ENCODE measurements around the gene TOP1. TPM values are rescaled to one million over a fixed set of nuclear protein-coding genes. Genes with fewer than 3 reads are reported as not detected.

Gene TOP1
- polyA plus RNA-seq, 3 donors = 6.9 to 11.5 (median 11.5) TPM

DNA sequence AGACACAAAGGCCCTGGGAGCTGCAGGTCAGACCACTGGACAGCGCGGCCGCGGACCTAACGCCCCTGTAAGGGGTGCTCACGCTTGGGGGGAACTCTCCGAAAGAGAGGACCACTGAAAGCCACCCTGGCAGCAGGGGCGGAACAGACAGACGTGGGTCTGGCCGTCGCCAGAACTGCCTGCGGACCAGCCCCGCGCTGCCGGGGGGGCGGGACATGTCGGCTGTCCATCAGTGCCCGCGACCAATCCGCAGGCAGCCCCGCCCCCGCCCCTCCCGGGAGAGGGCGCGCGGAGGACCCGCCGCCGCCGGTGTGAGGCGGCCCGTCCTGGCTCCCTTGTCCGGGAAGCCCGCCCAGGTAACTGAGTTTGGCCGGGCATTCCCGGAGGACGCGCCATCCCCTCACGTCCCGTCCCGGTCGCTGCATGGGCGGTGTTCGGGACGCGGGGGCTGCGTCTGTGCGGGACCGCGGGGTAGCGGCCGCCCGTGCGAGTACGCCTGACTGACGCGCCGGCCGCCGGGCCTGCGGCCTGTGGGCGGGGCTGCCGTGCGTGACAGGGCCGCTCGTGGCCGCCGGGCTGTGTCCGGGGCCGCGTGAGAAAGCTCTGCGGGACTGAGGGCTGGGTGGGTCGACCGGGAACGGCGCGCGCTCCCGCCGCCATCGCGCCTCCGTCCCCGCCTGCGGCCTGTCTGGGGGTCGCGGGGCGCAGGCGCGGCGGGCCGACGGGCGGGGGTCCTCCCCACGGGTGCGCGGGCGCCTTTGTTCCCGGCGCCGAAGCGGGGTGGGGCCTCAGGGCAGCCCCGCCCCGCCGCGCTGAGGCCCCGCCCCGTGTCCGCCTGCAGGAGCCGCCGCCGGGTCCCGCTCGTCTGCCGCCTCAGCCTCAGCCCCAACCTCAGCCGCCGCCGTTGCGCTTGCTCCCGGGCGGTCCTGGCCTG, 108.3 kb downstream of the TOP1 start, which contains the start of gene PLCG1:
Gene PLCG1, plus strand, starts transcription at position 864 of the 934 bp plus-strand sequence. CDS start 99 bp downstream, outside the sequence.
- Mint-ChIP-seq H3K4me1 (peaks cover 6% of the 10 kb centered on the region), H3K4me3 (peak within 1 kb of the TSS; percentile 89), H3K27ac (peak within 1 kb of the TSS in 2 of 7 donors; percentile 69 to 85), H3K27me3 (ENCODE audit: low read depth in 3 of 3) (peaks cover 37 to 51% (median 46%) of the 10 kb centered on the region in 3 donors), H3K9me3 (peaks cover 0 to 4% (median 2%) of the 10 kb centered on the region in 7 donors), H3K36me3 (peaks cover 0 to 8% of the 10 kb centered on the region in 2 donors)
- Histone ChIP-seq H3K4me3 (replicated peaks in 1 of 3; ENCODE audit: low read depth in 2 of 3, low read length in 3 of 3) (peak within 1 kb of the TSS; percentile 58 to 80 (median 75)), H3K79me2 (ENCODE audit: insufficient read depth, low read length) (no peaks in the 10 kb centered on the region), H3K27me3 (ENCODE audit: control insufficient read depth in 2 of 2, insufficient read depth in 2 of 2, low read length in 2 of 2) (peaks cover 19 to 39% of the 10 kb centered on the region in 2 donors), H3K4me1 (ENCODE audit: control insufficient read depth in 1 of 2, insufficient read depth in 2 of 2, low read length in 2 of 2) (peaks cover 14 to 17% of the 10 kb centered on the region in 2 donors), H4K20me1 (ENCODE audit: insufficient read depth, low read length) (no peaks in the 10 kb centered on the region), H3K9me3 (replicated peaks in 1 of 2; ENCODE audit: control insufficient read depth in 1 of 2, insufficient read depth in 1 of 2, low read length in 2 of 2) (no peaks in the 10 kb centered on the region), H3K36me3 (replicated peaks in 1 of 2; ENCODE audit: control insufficient read depth in 1 of 2, insufficient read depth in 2 of 2, low read length in 2 of 2) (no peaks in the 10 kb centered on the region), H3K4me2 (replicated peaks; ENCODE audit: extremely low read depth, low read length, poor library complexity, severe bottlenecking) (peak within 1 kb of the TSS; percentile 70), H3K9ac (ENCODE audit: insufficient read depth, low read length, poor library complexity, severe bottlenecking) (peak within 1 kb of the TSS; percentile 79), H2AFZ (ENCODE audit: insufficient read depth, low read depth, low read length, poor library complexity, severe bottlenecking) (peak within 1 kb of the TSS; percentile 82), H3K27ac (ENCODE audit: low read depth in 1 of 2, low read length in 2 of 2) (peak within 1 kb of the TSS in 1 of 2 donors; percentile 61)
- under 1% methylated on average over 121 of the region's 121 CpGs for WGBS (ENCODE audit: insufficient coverage)
- intact Hi-C loops (cut with micrococcal nuclease) = no loop called here
- peak; percentile 67 to 76 (median 69) for DNase-seq
- TF ChIP-seq, protein P1, sequence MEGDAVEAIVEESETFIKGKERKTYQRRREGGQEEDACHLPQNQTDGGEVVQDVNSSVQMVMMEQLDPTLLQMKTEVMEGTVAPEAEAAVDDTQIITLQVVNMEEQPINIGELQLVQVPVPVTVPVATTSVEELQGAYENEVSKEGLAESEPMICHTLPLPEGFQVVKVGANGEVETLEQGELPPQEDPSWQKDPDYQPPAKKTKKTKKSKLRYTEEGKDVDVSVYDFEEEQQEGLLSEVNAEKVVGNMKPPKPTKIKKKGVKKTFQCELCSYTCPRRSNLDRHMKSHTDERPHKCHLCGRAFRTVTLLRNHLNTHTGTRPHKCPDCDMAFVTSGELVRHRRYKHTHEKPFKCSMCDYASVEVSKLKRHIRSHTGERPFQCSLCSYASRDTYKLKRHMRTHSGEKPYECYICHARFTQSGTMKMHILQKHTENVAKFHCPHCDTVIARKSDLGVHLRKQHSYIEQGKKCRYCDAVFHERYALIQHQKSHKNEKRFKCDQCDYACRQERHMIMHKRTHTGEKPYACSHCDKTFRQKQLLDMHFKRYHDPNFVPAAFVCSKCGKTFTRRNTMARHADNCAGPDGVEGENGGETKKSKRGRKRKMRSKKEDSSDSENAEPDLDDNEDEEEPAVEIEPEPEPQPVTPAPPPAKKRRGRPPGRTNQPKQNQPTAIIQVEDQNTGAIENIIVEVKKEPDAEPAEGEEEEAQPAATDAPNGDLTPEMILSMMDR (IDR thresholded peaks at IDR 0.05) = no peak

DNA sequence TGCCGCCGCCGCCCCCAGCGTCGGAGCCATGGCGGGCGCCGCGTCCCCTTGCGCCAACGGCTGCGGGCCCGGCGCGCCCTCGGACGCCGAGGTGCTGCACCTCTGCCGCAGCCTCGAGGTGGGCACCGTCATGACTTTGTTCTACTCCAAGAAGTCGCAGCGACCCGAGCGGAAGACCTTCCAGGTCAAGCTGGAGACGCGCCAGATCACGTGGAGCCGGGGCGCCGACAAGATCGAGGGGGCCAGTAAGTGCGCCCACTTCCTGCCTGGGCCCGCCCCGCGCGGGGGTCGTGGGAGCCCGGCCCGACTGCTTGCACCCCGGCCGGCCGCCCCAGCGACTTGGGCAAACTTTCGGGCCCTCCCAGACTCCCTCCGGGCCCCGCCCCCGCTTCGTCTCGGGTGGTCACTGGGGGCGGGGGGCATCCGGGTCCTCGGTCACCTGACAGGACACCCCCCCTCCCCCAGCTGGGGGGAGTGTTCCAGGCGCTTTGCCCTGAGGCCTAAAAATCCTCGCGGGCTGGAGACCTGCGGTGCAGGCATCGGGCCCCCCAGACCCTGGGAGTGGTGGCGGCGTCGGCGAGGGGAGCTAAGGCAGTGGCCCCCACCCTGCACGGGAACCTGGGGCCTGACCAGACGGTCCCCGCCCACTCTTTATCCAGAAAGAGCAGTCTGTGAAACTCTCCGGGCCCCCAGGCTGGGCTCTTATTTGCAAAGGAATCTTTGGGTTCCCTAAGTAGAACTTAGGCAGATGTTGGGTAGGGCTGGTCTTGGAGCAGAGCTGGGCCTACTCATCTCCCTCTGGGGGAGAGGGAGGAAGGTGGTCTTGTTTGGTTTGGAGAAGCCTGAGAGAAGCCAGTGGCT, 109.2 kb downstream of the TOP1 start:
- WGBS (ENCODE audit: insufficient coverage) = 2% methylated on average over 59 of the region's 66 CpGs
- Histone ChIP-seq H3K27me3 (ENCODE audit: control insufficient read depth in 2 of 2, insufficient read depth in 2 of 2, low read length in 2 of 2) (peaks cover 19 to 39% of the 10 kb centered on the region in 2 donors), H3K4me3 (replicated peaks in 1 of 3; ENCODE audit: low read depth in 2 of 3, low read length in 3 of 3) (peak overlapping the region; percentile 28 to 80 (median 32)), H2AFZ (ENCODE audit: insufficient read depth, low read depth, low read length, poor library complexity, severe bottlenecking) (peak overlapping the region; percentile 82), H3K79me2 (ENCODE audit: insufficient read depth, low read length) (no peaks in the 10 kb centered on the region), H3K36me3 (replicated peaks in 1 of 2; ENCODE audit: control insufficient read depth in 1 of 2, insufficient read depth in 2 of 2, low read length in 2 of 2) (no peaks in the 10 kb centered on the region), H3K4me1 (ENCODE audit: control insufficient read depth in 1 of 2, insufficient read depth in 2 of 2, low read length in 2 of 2) (peaks cover 14 to 17% of the 10 kb centered on the region in 2 donors), H3K4me2 (replicated peaks; ENCODE audit: extremely low read depth, low read length, poor library complexity, severe bottlenecking) (peak overlapping the region; percentile 70), H3K9me3 (replicated peaks in 1 of 2; ENCODE audit: control insufficient read depth in 1 of 2, insufficient read depth in 1 of 2, low read length in 2 of 2) (no peaks in the 10 kb centered on the region), H3K9ac (ENCODE audit: insufficient read depth, low read length, poor library complexity, severe bottlenecking) (peak overlapping the region; percentile 79), H4K20me1 (ENCODE audit: insufficient read depth, low read length) (no peaks in the 10 kb centered on the region), H3K27ac (ENCODE audit: low read depth in 1 of 2, low read length in 2 of 2) (no peak overlapping the region)
- intact Hi-C loops (cut with micrococcal nuclease) = no loop called here
- Mint-ChIP-seq H3K27ac (no peak overlapping the region), H3K36me3 (peaks cover 0 to 10% of the 10 kb centered on the region in 2 donors), H3K27me3 (ENCODE audit: low read depth in 3 of 3) (peaks cover 36 to 49% (median 47%) of the 10 kb centered on the region in 3 donors), H3K9me3 (peaks cover 0 to 4% (median 2%) of the 10 kb centered on the region in 7 donors), H3K4me3 (peak overlapping the region; percentile 67 to 74), H3K4me1 (peaks cover 6% of the 10 kb centered on the region)
- TF ChIP-seq, protein P1 (IDR thresholded peaks at IDR 0.05) = no peak
- no peak for DNase-seq

Measured in CD14-positive monocyte (primary cell).